ENCODE measurements around the gene OBSL1.
A peak's percentile ranks its signal among the peaks of the same experiment; 100 is the strongest.

The OBSL1 gene

DNA sequence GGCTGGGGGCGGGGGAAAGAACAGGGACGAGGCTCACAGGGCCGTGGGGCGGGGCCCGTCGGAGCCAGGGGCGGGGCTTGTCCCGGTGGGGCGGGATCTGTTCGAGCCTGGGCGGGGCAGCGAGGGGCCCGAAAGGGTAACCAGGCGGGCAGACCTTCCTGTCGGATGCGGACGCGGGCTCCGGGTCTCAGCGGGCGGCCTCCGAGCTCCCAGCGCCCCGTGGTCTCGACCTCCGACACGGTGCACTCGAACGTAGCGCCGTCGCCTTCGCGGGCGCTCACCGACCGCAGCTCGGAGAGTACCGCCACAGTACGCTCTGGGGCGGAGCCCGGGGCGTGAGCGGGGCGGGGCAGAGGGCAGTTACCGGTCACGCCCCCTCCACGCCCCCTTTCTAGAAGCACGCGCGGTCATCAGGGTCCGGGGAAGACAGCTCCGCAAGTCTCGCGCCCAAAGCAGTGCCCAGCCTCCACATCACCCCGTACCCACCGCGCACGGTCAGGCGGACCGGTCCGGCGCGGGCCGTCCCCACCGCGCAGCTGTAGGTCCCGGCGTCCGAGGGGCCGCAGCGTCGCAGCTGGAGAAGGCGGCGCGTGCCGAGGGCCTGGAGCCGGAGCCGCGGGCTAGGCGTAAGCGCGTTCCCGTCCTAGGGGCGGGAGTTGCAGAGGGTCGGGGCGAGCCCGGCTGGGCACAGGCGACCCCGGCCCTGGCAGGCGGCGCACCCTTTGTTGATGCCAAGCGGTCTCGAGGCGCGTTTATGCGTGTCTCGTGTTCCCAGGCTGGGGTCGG is 18.8 kb downstream of the OBSL1 start:
- Histone ChIP-seq H3K4me3 (ENCODE audit: low read depth in 1 of 5, low read length in 5 of 5) (peak overlapping the region in 4 of 5 donors; percentile 61 to 77 (median 66)), H3K36me3 (ENCODE audit: control insufficient read depth in 5 of 5, insufficient read depth in 5 of 5, low read length in 5 of 5) (peaks cover 0 to 11% (median 6%) of the 10 kb centered on the region in 5 donors), H3K4me1 (ENCODE audit: control insufficient read depth in 5 of 5, insufficient read depth in 5 of 5, low read length in 5 of 5) (peaks cover 0 to 19% (median 16%) of the 10 kb centered on the region in 5 donors), H3K27me3 (ENCODE audit: control insufficient read depth in 5 of 5, insufficient read depth in 4 of 5, low read length in 5 of 5) (peaks cover 0 to 33% (median 24%) of the 10 kb centered on the region in 5 donors), H3K27ac (ENCODE audit: low read depth, low read length) (no peak overlapping the region), H3K9me3 (ENCODE audit: control insufficient read depth in 5 of 5, low read length in 5 of 5) (no peaks in the 10 kb centered on the region), H3K9ac (ENCODE audit: low read length in 5 of 5) (peak overlapping the region in 1 of 5 donors; percentile 45)

DNA sequence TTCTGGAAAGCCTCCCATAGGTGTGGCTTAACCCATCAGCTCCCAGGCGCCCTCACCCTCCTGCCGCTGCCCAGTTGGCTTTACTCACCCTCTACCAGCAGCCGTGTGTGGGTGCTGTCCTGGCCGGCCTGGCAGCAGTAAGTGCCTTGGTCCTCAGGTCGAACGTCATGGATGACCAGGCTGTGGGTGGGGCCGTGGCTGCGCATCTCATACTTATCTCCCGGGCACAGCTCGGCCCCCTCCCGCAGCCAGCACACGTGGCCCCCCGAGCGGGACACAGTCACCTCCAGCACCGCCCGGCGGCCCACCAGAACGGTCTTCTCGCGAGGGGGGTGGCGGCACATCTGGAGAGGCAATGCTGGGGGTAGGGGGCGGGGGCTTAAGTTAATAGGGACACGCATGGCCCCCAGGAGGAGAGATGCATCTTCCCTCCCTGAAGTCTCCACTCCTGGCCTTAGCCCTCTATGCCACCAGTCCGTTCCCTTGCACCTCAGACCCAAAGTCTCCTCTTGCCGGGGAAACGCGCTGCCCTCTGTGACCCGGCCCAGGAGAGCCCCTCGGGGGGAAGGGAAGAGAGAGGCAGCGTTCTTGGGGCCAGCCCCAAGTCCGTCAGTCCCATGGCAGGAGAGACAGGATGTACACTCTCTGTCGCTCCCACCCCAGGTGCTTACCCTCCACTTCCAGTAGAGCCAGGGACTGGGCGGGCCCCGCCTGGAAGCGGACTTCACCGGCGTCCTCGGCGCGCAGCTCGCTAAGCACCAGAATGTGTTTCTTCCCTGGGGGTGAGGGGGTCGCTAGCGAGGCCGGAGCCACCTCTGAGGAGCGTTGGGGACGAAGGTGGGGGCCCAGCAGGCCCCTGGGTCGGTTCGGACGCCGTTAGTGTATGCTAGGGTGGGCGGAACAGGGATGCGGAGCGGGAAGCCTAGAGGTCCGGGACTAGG is 19.6 kb downstream of the OBSL1 start:
- peak overlapping the region in 4 of 5 donors; percentile 61 to 77 (median 66) for H3K4me3 ChIP-seq (ENCODE audit: low read depth in 1 of 5, low read length in 5 of 5)
- H3K27me3 ChIP-seq (ENCODE audit: control insufficient read depth in 5 of 5, insufficient read depth in 4 of 5, low read length in 5 of 5), result peaks cover 0 to 38% (median 25%) of the 10 kb centered on the region in 5 donors
- peaks cover 0 to 19% (median 16%) of the 10 kb centered on the region in 5 donors for H3K4me1 ChIP-seq (ENCODE audit: control insufficient read depth in 5 of 5, insufficient read depth in 5 of 5, low read length in 5 of 5)
- no peak overlapping the region for H3K27ac ChIP-seq (ENCODE audit: low read depth, low read length)
- no peaks in the 10 kb centered on the region for H3K9me3 ChIP-seq (ENCODE audit: control insufficient read depth in 5 of 5, low read length in 5 of 5)
- peaks cover 0 to 9% (median 6%) of the 10 kb centered on the region in 5 donors for H3K36me3 ChIP-seq (ENCODE audit: control insufficient read depth in 5 of 5, insufficient read depth in 5 of 5, low read length in 5 of 5)
- peak overlapping the region in 2 of 5 donors; percentile 11 to 35 for H3K9ac ChIP-seq (ENCODE audit: low read length in 5 of 5)

DNA sequence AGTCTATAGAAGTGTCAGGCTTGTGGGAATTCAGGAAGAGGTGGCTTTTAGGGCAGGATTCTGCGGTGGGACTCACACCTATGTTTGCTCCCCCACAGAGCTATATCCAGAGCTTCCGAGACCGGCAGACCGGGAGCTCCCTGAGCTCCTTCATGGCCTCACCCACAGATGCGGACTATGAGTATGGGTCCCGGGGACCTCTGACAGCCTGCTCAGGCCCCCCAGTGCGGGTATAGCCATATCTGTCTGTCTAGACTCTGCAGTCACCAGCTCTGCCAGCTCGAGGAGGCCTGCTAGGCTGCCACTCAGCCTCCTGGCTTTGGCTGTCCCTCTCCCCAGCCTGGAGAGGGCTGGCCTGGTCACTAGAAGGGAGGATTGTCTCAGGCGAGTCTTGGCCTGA is 21.7 kb downstream of the OBSL1 start:
- Histone ChIP-seq H3K27ac (ENCODE audit: low read depth, low read length) (no peak overlapping the region), H3K36me3 (ENCODE audit: control insufficient read depth in 5 of 5, insufficient read depth in 5 of 5, low read length in 5 of 5) (no peaks in the 10 kb centered on the region), H3K9ac (ENCODE audit: low read length in 5 of 5) (no peak overlapping the region), H3K9me3 (ENCODE audit: control insufficient read depth in 5 of 5, low read length in 5 of 5) (no peaks in the 10 kb centered on the region), H3K4me3 (ENCODE audit: low read depth in 1 of 5, low read length in 5 of 5) (no peak overlapping the region), H3K27me3 (ENCODE audit: control insufficient read depth in 5 of 5, insufficient read depth in 4 of 5, low read length in 5 of 5) (peaks cover 0 to 38% (median 25%) of the 10 kb centered on the region in 5 donors), H3K4me1 (ENCODE audit: control insufficient read depth in 5 of 5, insufficient read depth in 5 of 5, low read length in 5 of 5) (peaks cover 0 to 21% (median 17%) of the 10 kb centered on the region in 5 donors)

DNA sequence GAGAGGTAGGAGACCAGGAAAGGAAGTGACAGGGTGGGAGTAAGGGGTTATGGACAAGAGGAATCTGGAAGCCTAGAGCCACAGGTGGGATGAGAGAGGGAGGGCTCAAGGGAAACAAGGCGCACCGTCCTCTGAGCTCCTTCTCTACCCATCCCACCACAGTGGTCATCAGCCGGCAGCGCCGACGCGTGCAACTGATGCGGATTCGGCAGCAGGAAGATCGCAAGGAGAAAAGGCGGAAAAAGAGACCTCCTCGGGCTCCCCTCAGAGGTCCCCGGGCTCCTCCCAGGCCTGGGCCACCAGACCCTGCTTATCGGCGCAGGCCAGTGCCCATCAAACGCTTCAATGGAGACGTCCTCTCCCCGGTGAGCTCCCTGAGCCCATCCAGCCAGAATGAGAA is 22.3 kb downstream of the OBSL1 start:
- no peaks in the 10 kb centered on the region for H3K9me3 ChIP-seq (ENCODE audit: control insufficient read depth in 5 of 5, low read length in 5 of 5)
- no peak overlapping the region for H3K4me3 ChIP-seq (ENCODE audit: low read depth in 1 of 5, low read length in 5 of 5)
- peaks cover 0 to 27% (median 24%) of the 10 kb centered on the region in 5 donors for H3K4me1 ChIP-seq (ENCODE audit: control insufficient read depth in 5 of 5, insufficient read depth in 5 of 5, low read length in 5 of 5)
- no peaks in the 10 kb centered on the region for H3K36me3 ChIP-seq (ENCODE audit: control insufficient read depth in 5 of 5, insufficient read depth in 5 of 5, low read length in 5 of 5)
- H3K27me3 ChIP-seq (ENCODE audit: control insufficient read depth in 5 of 5, insufficient read depth in 4 of 5, low read length in 5 of 5), result peaks cover 0 to 31% (median 24%) of the 10 kb centered on the region in 5 donors
- no peak overlapping the region for H3K27ac ChIP-seq (ENCODE audit: low read depth, low read length)
- H3K9ac ChIP-seq (ENCODE audit: low read length in 5 of 5), result no peak overlapping the region

DNA sequence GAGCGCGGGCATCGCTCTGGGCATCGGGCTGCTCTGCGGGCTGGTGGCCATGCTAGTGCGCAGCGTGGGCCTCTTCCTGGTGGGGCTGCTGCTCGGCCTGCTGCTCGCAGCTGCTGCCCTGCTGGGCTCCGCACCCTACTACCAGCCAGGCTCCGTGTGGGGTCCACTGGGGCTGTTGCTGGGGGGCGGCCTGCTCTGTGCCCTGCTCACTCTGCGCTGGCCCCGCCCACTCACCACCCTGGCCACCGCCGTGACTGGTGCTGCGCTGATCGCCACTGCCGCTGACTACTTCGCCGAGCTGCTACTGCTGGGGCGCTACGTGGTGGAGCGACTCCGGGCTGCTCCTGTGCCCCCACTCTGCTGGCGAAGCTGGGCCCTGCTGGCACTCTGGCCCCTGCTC is 23.7 kb downstream of the OBSL1 start:
- Histone ChIP-seq H3K36me3 (ENCODE audit: control insufficient read depth in 5 of 5, insufficient read depth in 5 of 5, low read length in 5 of 5) (no peaks in the 10 kb centered on the region), H3K4me1 (ENCODE audit: control insufficient read depth in 5 of 5, insufficient read depth in 5 of 5, low read length in 5 of 5) (peaks cover 2 to 28% (median 27%) of the 10 kb centered on the region in 5 donors), H3K27me3 (ENCODE audit: control insufficient read depth in 5 of 5, insufficient read depth in 4 of 5, low read length in 5 of 5) (peaks cover 0 to 23% (median 15%) of the 10 kb centered on the region in 5 donors), H3K9ac (ENCODE audit: low read length in 5 of 5) (no peak overlapping the region), H3K4me3 (ENCODE audit: low read depth in 1 of 5, low read length in 5 of 5) (no peak overlapping the region), H3K27ac (ENCODE audit: low read depth, low read length) (no peak overlapping the region), H3K9me3 (ENCODE audit: control insufficient read depth in 5 of 5, low read length in 5 of 5) (no peaks in the 10 kb centered on the region)

DNA sequence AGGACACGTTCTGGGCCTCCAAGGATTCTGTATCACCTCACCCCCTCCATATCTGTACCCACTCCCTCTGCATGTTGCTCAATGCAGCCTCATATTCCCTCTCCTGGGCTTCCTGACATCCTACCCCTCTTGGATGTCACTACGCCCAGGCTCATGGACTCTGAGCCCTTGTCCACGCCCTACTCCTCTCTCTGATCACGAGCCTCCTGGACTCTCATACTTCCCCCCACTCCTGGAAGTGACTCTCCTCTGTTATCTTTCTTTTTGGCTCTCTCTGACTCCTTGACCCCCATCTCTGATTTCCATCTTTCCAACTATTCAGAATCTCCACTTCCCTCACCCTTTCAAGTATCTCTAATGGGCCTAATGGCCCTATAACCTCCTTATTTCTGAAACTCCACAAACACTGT is 25.4 kb downstream of the OBSL1 start:
- Histone ChIP-seq H3K27me3 (ENCODE audit: control insufficient read depth in 5 of 5, insufficient read depth in 4 of 5, low read length in 5 of 5) (peaks cover 0 to 21% (median 12%) of the 10 kb centered on the region in 5 donors), H3K9me3 (ENCODE audit: control insufficient read depth in 5 of 5, low read length in 5 of 5) (no peaks in the 10 kb centered on the region), H3K27ac (ENCODE audit: low read depth, low read length) (no peak overlapping the region), H3K36me3 (ENCODE audit: control insufficient read depth in 5 of 5, insufficient read depth in 5 of 5, low read length in 5 of 5) (peaks cover 0 to 2% (median 2%) of the 10 kb centered on the region in 5 donors), H3K9ac (ENCODE audit: low read length in 5 of 5) (no peak overlapping the region), H3K4me3 (ENCODE audit: low read depth in 1 of 5, low read length in 5 of 5) (no peak overlapping the region), H3K4me1 (ENCODE audit: control insufficient read depth in 5 of 5, insufficient read depth in 5 of 5, low read length in 5 of 5) (peaks cover 4 to 30% (median 30%) of the 10 kb centered on the region in 5 donors)

DNA sequence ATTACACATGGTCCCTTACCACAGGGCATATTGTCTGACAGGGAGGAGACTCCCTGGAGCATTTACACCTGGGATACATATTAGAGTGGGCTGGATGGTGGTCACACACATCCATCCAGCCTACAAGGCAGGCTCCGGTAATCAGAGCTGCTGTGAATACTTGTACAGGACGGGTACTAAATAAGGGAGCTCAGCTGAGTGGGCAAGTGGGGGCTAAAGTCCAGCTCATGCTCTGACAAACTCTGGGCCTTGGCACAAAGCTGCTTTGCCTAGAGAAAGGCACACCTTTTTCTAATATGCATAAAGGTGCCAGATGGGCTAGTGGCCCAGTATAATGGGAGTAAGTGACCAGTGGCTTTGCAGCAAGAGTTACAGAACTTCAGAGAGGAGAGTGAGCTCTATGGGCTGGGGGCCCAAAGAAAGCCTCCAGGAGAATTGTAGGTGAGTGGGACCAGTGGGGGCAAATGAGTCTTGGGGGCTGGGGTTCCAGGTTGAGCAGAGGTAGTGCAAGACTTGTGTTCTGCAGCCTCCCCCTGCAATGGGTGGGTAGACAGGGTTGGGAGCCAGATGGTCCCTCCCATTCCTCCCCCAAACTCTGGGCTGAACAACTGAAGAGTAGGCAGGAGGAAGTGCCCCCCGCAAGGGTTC is 25.9 kb downstream of the OBSL1 start:
- Histone ChIP-seq H3K4me1 (ENCODE audit: control insufficient read depth in 5 of 5, insufficient read depth in 5 of 5, low read length in 5 of 5) (peaks cover 4 to 30% (median 30%) of the 10 kb centered on the region in 5 donors), H3K36me3 (ENCODE audit: control insufficient read depth in 5 of 5, insufficient read depth in 5 of 5, low read length in 5 of 5) (peaks cover 0 to 8% (median 7%) of the 10 kb centered on the region in 5 donors), H3K27me3 (ENCODE audit: control insufficient read depth in 5 of 5, insufficient read depth in 4 of 5, low read length in 5 of 5) (peaks cover 0 to 15% (median 11%) of the 10 kb centered on the region in 5 donors), H3K27ac (ENCODE audit: low read depth, low read length) (no peak overlapping the region), H3K9ac (ENCODE audit: low read length in 5 of 5) (no peak overlapping the region), H3K9me3 (ENCODE audit: control insufficient read depth in 5 of 5, low read length in 5 of 5) (no peaks in the 10 kb centered on the region), H3K4me3 (ENCODE audit: low read depth in 1 of 5, low read length in 5 of 5) (no peak overlapping the region)

DNA sequence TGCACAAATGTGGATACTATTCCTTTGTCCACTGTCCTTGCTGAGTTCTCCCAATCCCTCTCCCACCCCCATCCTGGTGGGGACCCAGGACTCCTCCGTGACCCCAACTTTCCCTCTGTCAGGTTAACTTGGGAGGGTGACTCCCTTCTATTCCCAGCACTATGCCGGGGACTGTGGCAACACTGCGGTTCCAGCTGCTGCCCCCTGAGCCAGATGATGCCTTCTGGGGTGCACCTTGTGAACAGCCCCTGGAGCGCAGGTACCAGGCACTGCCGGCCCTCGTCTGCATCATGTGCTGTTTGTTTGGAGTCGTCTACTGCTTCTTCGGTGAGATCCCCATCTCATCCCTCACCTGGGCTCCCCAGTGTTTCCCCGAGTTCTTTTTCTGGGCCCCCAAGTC is 26.8 kb downstream of the OBSL1 start:
- Histone ChIP-seq H3K9ac (ENCODE audit: low read length in 5 of 5) (peak overlapping the region in 1 of 5 donors; percentile 17), H3K27ac (ENCODE audit: low read depth, low read length) (no peak overlapping the region), H3K27me3 (ENCODE audit: control insufficient read depth in 5 of 5, insufficient read depth in 4 of 5, low read length in 5 of 5) (peaks cover 0 to 16% (median 7%) of the 10 kb centered on the region in 5 donors), H3K9me3 (ENCODE audit: control insufficient read depth in 5 of 5, low read length in 5 of 5) (no peaks in the 10 kb centered on the region), H3K36me3 (ENCODE audit: control insufficient read depth in 5 of 5, insufficient read depth in 5 of 5, low read length in 5 of 5) (peaks cover 0 to 16% (median 13%) of the 10 kb centered on the region in 5 donors), H3K4me1 (ENCODE audit: control insufficient read depth in 5 of 5, insufficient read depth in 5 of 5, low read length in 5 of 5) (peaks cover 4 to 30% (median 30%) of the 10 kb centered on the region in 5 donors), H3K4me3 (ENCODE audit: low read depth in 1 of 5, low read length in 5 of 5) (peak overlapping the region; percentile 54 to 74 (median 63))

DNA sequence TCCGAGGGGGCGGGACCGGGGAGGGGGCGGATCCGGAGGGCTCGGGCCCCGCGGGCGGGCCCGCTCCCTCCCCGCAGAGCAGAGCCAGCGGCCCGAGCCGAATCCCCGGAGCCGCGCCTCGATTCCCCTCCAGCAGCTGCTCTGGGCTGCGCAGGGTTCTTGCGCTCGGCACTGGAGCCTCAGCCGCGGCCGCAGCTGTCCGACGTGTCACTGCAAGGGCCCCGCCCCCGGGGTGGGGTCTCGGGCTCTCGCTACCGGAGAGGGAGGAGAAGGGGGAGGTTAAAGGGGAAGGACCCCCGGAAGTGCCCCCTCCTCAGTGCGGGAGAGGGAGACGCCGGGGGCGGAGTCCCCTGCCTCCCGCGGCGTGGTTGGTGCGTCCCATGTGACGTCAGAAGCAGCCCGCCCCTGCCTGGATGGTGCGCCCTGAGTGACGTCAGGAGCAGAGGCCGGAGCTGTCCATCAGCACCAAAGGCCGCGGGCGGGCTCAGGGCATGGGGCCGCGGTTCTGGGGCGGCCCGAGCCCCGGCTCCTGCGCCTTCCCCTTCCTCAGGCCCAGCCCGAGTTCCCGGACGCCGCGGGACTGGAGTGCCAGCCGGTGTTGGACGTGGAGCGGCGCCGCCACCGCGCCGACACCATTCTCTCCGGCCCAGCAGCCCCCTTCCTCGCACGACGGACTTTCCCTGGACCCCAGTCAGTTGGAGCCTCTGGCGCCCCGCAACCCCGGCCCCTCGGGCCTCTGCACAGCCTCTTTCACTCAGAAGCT is 27.6 kb downstream of the OBSL1 start, which contains the start of the genes CHPF and TMEM198:
Gene CHPF, minus strand, starts transcription at position 214 of the 763 bp plus-strand sequence. CDS start 271 bp downstream, outside the sequence.
Gene TMEM198, plus strand, starts transcription at position 433 of the 763 bp plus-strand sequence. CDS start 700 bp downstream, outside the sequence.
- Histone ChIP-seq H3K36me3 (ENCODE audit: control insufficient read depth in 5 of 5, insufficient read depth in 5 of 5, low read length in 5 of 5) (peaks cover 0 to 23% (median 16%) of the 10 kb centered on the region in 5 donors), H3K9me3 (ENCODE audit: control insufficient read depth in 5 of 5, low read length in 5 of 5) (no peaks in the 10 kb centered on the region), H3K4me1 (ENCODE audit: control insufficient read depth in 5 of 5, insufficient read depth in 5 of 5, low read length in 5 of 5) (peaks cover 4 to 30% (median 30%) of the 10 kb centered on the region in 5 donors), H3K27ac (ENCODE audit: low read depth, low read length) (peak within 1 kb of the TSS; percentile 54), H3K27me3 (ENCODE audit: control insufficient read depth in 5 of 5, insufficient read depth in 4 of 5, low read length in 5 of 5) (peaks cover 0 to 16% (median 7%) of the 10 kb centered on the region in 5 donors), H3K9ac (ENCODE audit: low read length in 5 of 5) (peak within 1 kb of the TSS in 4 of 5 donors; percentile 58 to 77 (median 71)), H3K4me3 (ENCODE audit: low read depth in 1 of 5, low read length in 5 of 5) (peak within 1 kb of the TSS; percentile 54 to 74 (median 63))

Data from subcutaneous abdominal adipose tissue (tissue), 5 donors.